Mesendoderm (in vitro differentiated cells): ENCODE measurements around the gene DDX17.

ENCODE experiments used
- DNase-seq: peaks from one replicate; pipeline ENCODE4 v3.0.0; 2013
- H2AK5ac ChIP-seq: 2 replicates; pipeline ENCODE4 v1.6.1; 2013; ENCODE audit warnings: low read length, inconsistent platforms
- H2BK120ac ChIP-seq: 2 replicates; pipeline ENCODE4 v1.6.1; 2013; ENCODE audit warnings: low read depth, mild to moderate bottlenecking, low read length, moderate library complexity, mixed read lengths
- H2BK15ac ChIP-seq: replicated peaks from 2 replicates; pipeline ENCODE4 v1.6.1; 2013; ENCODE audit warnings: low read depth, mild to moderate bottlenecking, moderate library complexity
- H2BK5ac ChIP-seq: 2 replicates; pipeline ENCODE4 v1.6.1; 2013; ENCODE audit warnings: low read length, inconsistent platforms
- H3K18ac ChIP-seq: 2 replicates; pipeline ENCODE4 v1.6.1; 2013; ENCODE audit warnings: mild to moderate bottlenecking, low read length, mixed read lengths
- H3K23ac ChIP-seq: one replicate; pipeline ENCODE4 v1.6.1; 2013; ENCODE audit warnings: low read length
- H3K27ac ChIP-seq: 2 replicates; pipeline ENCODE4 v1.5.1; 2013; ENCODE audit warnings: low read depth, mild to moderate bottlenecking, inconsistent platforms, low read length, moderate library complexity
- H3K27me3 ChIP-seq: 2 replicates; pipeline ENCODE4 v1.6.1; 2013; ENCODE audit warnings: low read length, control low read depth, mild to moderate bottlenecking, inconsistent platforms; ENCODE audit not compliant: insufficient read depth, poor library complexity
- H3K36me3 ChIP-seq: 2 replicates; pipeline ENCODE4 v1.6.1; 2013; ENCODE audit warnings: low read length, inconsistent platforms; ENCODE audit not compliant: control insufficient read depth, insufficient read depth
- H3K4ac ChIP-seq: one replicate; pipeline ENCODE4 v1.6.1; 2013; ENCODE audit warnings: low read depth, mild to moderate bottlenecking, low read length, moderate library complexity
- H3K4me1 ChIP-seq: 2 replicates; pipeline ENCODE4 v1.6.1; 2013; ENCODE audit warnings: low read depth, low read length, inconsistent platforms; ENCODE audit not compliant: control insufficient read depth
- H3K4me2 ChIP-seq: 2 replicates; pipeline ENCODE4 v1.6.1; 2013; ENCODE audit warnings: low read length
- H3K4me3 ChIP-seq: 2 replicates; pipeline ENCODE4 v1.5.1; 2013; ENCODE audit warnings: mild to moderate bottlenecking, low read length
- H3K56ac ChIP-seq: one replicate; pipeline ENCODE4 v1.6.1; 2013; ENCODE audit warnings: low read length
- H3K79me1 ChIP-seq: 2 replicates; pipeline ENCODE4 v1.6.1; 2013; ENCODE audit warnings: low read length, inconsistent platforms
- H3K79me2 ChIP-seq: 2 replicates; pipeline ENCODE4 v1.6.1; 2013; ENCODE audit warnings: mild to moderate bottlenecking, low read length; ENCODE audit not compliant: control insufficient read depth, insufficient read depth
- H3K9ac ChIP-seq: 2 replicates; pipeline ENCODE4 v1.6.1; 2013; ENCODE audit warnings: low read length, inconsistent platforms
- H4K5ac ChIP-seq: one replicate; pipeline ENCODE4 v1.6.1; 2013; ENCODE audit warnings: low read length
- H4K8ac ChIP-seq: one replicate; pipeline ENCODE4 v1.6.1; 2013; ENCODE audit warnings: low read depth, mild to moderate bottlenecking, control low read depth, low read length, moderate library complexity
- WGBS: extraction: QIAGEN DNeasy Blood & Tissue Kit; methylation state at CpG from one replicate; pipeline ENCODE4 v1.1.7; 2013; ENCODE audit warnings: low lambda C conversion rate, missing lambda C conversion rate; ENCODE audit not compliant: insufficient coverage; ENCODE audit errors: extremely low coverage; 5-methylcytosine and 5-hydroxymethylcytosine counted together

DDX17 gene

GRCh38 chr22:38510416-38510970 is 4.4 kb upstream of the DDX17 start:
- H3K79me1 ChIP-seq, result no peaks in the 10 kb centered on the region
- peaks cover 3% of the 10 kb centered on the region for H3K4me1 ChIP-seq
- H2AK5ac ChIP-seq, result no peak overlapping the region
- no peak overlapping the region for H3K23ac ChIP-seq
- H3K79me2 ChIP-seq, result peaks cover 6% of the 10 kb centered on the region
- no peak overlapping the region for H3K4me3 ChIP-seq
- no peaks in the 10 kb centered on the region for H3K27me3 ChIP-seq
- no peak for DNase-seq
- H3K4ac ChIP-seq, result no peak overlapping the region
- H4K8ac ChIP-seq, result no peak overlapping the region
- H2BK5ac ChIP-seq, result no peak overlapping the region
- H3K9ac ChIP-seq, result no peak overlapping the region
- no peak overlapping the region for H2BK15ac ChIP-seq
- H3K27ac ChIP-seq, result no peak overlapping the region
- no CpG with 5 or more reads among the region's 5 CpGs for WGBS
- no peak overlapping the region for H3K56ac ChIP-seq
- no peaks in the 10 kb centered on the region for H3K36me3 ChIP-seq
- H3K4me2 ChIP-seq, result no peak overlapping the region
- H4K5ac ChIP-seq, result no peak overlapping the region
- H2BK120ac ChIP-seq, result no peak overlapping the region
- no peak overlapping the region for H3K18ac ChIP-seq

- peak; percentile 61 for DNase-seq
Measured at GRCh38 chr22:38505541-38506117, 482 bp downstream of the DDX17 start.

GRCh38 chr22:38504731-38505540 is 1.2 kb downstream of the DDX17 start:
- no CpG with 5 or more reads among the region's 35 CpGs for WGBS
- peak; percentile 82 for DNase-seq

More at GRCh38 chr22:38505541-38506117, 482 bp downstream of the DDX17 start:
- H3K4me1 ChIP-seq, result peaks cover 3% of the 10 kb centered on the region
- H3K9ac ChIP-seq, result peak overlapping the region; percentile 99
- H3K79me1 ChIP-seq, result peaks cover 3% of the 10 kb centered on the region
- peak overlapping the region; percentile 30 for H3K4me2 ChIP-seq
- H3K79me2 ChIP-seq, result peaks cover 49% of the 10 kb centered on the region
- peak overlapping the region; percentile 97 for H4K8ac ChIP-seq
- peak overlapping the region; percentile 100 for H3K56ac ChIP-seq
- WGBS, result no CpG with 5 or more reads among the region's 69 CpGs
- H4K5ac ChIP-seq, result no peak overlapping the region
- no peaks in the 10 kb centered on the region for H3K27me3 ChIP-seq
- no peak overlapping the region for H2BK15ac ChIP-seq
- peak overlapping the region; percentile 75 for H2BK120ac ChIP-seq
- peak overlapping the region; percentile 98 for H2BK5ac ChIP-seq
- peak overlapping the region; percentile 99 for H3K23ac ChIP-seq
- H3K18ac ChIP-seq, result peak overlapping the region; percentile 100
- H2AK5ac ChIP-seq, result peak overlapping the region; percentile 95
- peak overlapping the region; percentile 97 for H3K27ac ChIP-seq
- H3K36me3 ChIP-seq, result peaks cover 1% of the 10 kb centered on the region
- peak overlapping the region; percentile 95 for H3K4me3 ChIP-seq
- H3K4ac ChIP-seq, result peak overlapping the region; percentile 100

GRCh38 chr22:38503021-38503420 is 3.1 kb downstream of the DDX17 start:
- no peak overlapping the region for H3K27ac ChIP-seq
- no CpG with 5 or more reads among the region's 4 CpGs for WGBS

More at GRCh38 chr22:38504731-38505540, 1.2 kb downstream of the DDX17 start:
- Histone ChIP-seq H3K79me1 (peaks cover 3% of the 10 kb centered on the region), H3K56ac (peak overlapping the region; percentile 100), H3K9ac (peak overlapping the region; percentile 99), H3K4ac (peak overlapping the region; percentile 100), H4K5ac (no peak overlapping the region), H3K79me2 (peaks cover 51% of the 10 kb centered on the region), H2BK5ac (no peak overlapping the region), H2BK120ac (peak overlapping the region; percentile 75), H4K8ac (peak overlapping the region; percentile 97), H2BK15ac (no peak overlapping the region), H3K27ac (peak overlapping the region; percentile 97), H3K4me2 (peak overlapping the region; percentile 69), H3K23ac (peak overlapping the region; percentile 52), H3K36me3 (peaks cover 3% of the 10 kb centered on the region), H3K4me3 (peak overlapping the region; percentile 95), H3K4me1 (peaks cover 3% of the 10 kb centered on the region), H3K27me3 (no peaks in the 10 kb centered on the region), H2AK5ac (peak overlapping the region; percentile 93), H3K18ac (peak overlapping the region; percentile 100)

DNA sequence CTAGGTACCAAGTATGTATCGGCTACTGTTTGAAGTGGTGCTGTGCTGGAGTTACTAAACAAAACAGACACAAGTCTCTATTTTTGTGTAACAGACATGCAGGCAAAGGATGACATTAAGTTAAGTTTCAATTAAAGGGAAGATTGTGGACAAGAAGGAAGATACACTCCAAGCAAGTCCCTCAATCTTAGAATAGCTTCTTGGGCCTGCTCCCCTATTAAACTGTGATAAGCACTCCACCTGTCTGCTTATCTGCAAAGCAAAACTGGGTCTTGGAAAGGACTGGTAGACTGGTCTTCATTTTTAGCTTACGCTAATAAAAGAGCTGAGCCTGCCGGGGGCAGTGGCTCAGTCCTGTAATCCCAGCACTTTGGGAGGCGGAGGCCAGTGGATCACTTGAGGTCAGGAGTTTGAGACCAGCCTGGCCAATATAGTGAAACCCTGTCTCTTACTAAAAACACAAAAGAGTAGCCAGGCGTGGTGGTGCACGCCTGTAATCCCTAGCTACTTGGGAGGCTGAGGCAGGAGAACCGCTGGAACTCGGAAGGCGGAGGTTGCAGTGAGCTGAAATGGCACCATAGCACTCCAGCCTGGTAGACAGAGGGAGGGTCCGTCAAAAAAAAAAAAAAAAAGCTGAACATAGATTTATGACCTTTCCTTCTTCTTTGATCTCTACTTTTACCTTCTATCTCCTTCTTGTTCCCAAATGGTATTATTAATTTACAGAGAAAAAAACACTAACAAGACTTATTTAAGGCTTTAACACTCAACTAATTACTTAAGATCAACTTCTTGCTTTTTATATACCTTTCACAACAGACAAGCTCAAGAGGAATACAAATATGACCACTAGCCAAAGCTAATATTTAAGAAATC is 4.1 kb downstream of the DDX17 start:
- Histone ChIP-seq H2BK120ac (no peak overlapping the region), H3K56ac (no peak overlapping the region), H4K5ac (no peak overlapping the region), H2AK5ac (no peak overlapping the region), H3K23ac (no peak overlapping the region), H3K18ac (no peak overlapping the region), H4K8ac (no peak overlapping the region), H3K9ac (no peak overlapping the region), H3K27ac (no peak overlapping the region), H3K4ac (no peak overlapping the region), H3K4me2 (no peak overlapping the region), H2BK15ac (no peak overlapping the region), H2BK5ac (no peak overlapping the region), H3K4me3 (no peak overlapping the region), H3K79me2 (peaks cover 58% of the 10 kb centered on the region), H3K27me3 (no peaks in the 10 kb centered on the region), H3K79me1 (peaks cover 6% of the 10 kb centered on the region), H3K36me3 (peaks cover 15% of the 10 kb centered on the region), H3K4me1 (peaks cover 3% of the 10 kb centered on the region)
- no CpG with 5 or more reads among the region's 10 CpGs for WGBS
- DNase-seq, result no peak

More at GRCh38 chr22:38503021-38503420, 3.1 kb downstream of the DDX17 start:
- Histone ChIP-seq H3K36me3 (peaks cover 10% of the 10 kb centered on the region), H3K27me3 (no peaks in the 10 kb centered on the region), H3K4ac (no peak overlapping the region), H2BK5ac (no peak overlapping the region), H3K56ac (no peak overlapping the region), H2BK15ac (no peak overlapping the region), H2AK5ac (no peak overlapping the region), H3K4me3 (no peak overlapping the region), H3K23ac (no peak overlapping the region), H3K4me1 (peaks cover 3% of the 10 kb centered on the region), H3K4me2 (peak overlapping the region; percentile 7), H4K5ac (no peak overlapping the region), H2BK120ac (no peak overlapping the region), H4K8ac (no peak overlapping the region), H3K18ac (no peak overlapping the region), H3K9ac (peak overlapping the region; percentile 30), H3K79me1 (peaks cover 3% of the 10 kb centered on the region), H3K79me2 (peaks cover 58% of the 10 kb centered on the region)
- no peak for DNase-seq
